Bronchial epithelial cell (primary cell): ENCODE data around the gene HDAC8. TPM values are rescaled to one million over a fixed set of nuclear protein-coding genes. Genes with fewer than 3 reads are reported as not detected.

Experiments
- DNase-seq: peaks from one replicate; pipeline ENCODE4 v3.0.0-alpha.2; 2010; ENCODE audit warnings: low read depth
- FAIRE-seq: peaks from 2 replicates; lab custom pipeline; 2011; peaks lifted over from hg19 to GRCh38; lab: Jason Lieb, UNC
- H3K27me3 ChIP-seq: 2 replicates; pipeline ENCODE4 v1.5.1; 2011; ENCODE audit warnings: low read length; ENCODE audit not compliant: control insufficient read depth, insufficient read depth
- H3K36me3 ChIP-seq: 2 replicates; pipeline ENCODE4 v1.5.1; 2011; ENCODE audit warnings: low read length; ENCODE audit not compliant: control insufficient read depth, insufficient read depth
- H3K4me3 ChIP-seq: 2 replicates; pipeline ENCODE4 v1.5.1; 2011; ENCODE audit warnings: mild to moderate bottlenecking, low read depth, low read length, control low read depth
- total RNA-seq: library from RNA; depleted of rRNA; stranded (reverse); fragments of >200 nt; gene quantifications from 2 replicates; pipeline ENCODE4 v1.2.1, GENCODE V29; 2014
- TF ChIP-seq, protein P1 (sequence below): IDR thresholded peaks from 2 replicates; pipeline ENCODE4 v1.5.1; 2011; ENCODE audit warnings: mild to moderate bottlenecking, moderate library complexity, low read length, control low read depth, inconsistent platforms; ENCODE audit not compliant: insufficient read depth, severe bottlenecking

HDAC8 gene
- total RNA-seq, 1 donor from 2014 or later, result 17.6 TPM

DNA sequence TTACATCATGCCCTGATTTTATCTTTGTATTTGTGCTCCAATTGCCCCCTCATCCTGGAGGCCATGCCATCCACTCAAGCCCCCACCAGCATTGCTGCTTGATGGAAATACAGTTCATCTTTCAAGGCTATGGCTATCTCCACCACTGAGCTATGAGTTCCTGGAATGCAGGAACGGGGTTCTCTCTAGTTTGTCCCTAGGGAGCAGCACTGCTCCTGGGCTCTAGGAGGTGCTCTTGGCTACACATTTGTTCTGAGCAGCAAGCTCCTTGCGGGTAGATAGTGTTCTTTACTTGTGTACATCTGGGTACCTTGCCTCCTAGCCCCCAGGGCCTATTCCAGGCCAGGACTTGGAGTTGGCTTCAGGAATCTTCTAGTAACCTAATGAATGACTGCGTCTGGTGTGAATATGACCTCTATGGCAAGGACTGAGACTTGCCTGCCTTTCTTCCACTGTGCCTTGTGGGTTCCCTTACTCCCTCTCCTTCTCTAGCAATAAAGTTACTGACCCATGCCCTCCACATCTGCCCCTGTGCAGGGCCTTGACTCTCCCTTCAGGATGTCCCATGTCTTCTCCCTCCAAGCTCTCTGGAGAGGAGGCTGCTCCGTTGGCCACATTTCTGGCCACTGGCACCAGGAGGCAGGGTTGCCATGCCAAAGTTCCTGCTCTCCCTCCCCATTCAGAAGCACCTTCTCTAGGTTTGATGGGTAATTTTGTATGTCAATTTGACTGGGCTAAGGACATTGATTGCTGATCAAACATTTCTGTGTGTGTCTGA, 274.5 kb downstream of the HDAC8 start:
- TF ChIP-seq, protein P1, sequence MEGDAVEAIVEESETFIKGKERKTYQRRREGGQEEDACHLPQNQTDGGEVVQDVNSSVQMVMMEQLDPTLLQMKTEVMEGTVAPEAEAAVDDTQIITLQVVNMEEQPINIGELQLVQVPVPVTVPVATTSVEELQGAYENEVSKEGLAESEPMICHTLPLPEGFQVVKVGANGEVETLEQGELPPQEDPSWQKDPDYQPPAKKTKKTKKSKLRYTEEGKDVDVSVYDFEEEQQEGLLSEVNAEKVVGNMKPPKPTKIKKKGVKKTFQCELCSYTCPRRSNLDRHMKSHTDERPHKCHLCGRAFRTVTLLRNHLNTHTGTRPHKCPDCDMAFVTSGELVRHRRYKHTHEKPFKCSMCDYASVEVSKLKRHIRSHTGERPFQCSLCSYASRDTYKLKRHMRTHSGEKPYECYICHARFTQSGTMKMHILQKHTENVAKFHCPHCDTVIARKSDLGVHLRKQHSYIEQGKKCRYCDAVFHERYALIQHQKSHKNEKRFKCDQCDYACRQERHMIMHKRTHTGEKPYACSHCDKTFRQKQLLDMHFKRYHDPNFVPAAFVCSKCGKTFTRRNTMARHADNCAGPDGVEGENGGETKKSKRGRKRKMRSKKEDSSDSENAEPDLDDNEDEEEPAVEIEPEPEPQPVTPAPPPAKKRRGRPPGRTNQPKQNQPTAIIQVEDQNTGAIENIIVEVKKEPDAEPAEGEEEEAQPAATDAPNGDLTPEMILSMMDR, result peak; percentile 35
- FAIRE-seq (peak; percentile 92), DNase-seq (peak; percentile 34)
- no peaks in the 10 kb centered on the region for H3K36me3 ChIP-seq
- no peak overlapping the region for H3K4me3 ChIP-seq
- H3K27me3 ChIP-seq, result no peaks in the 10 kb centered on the region

DNA sequence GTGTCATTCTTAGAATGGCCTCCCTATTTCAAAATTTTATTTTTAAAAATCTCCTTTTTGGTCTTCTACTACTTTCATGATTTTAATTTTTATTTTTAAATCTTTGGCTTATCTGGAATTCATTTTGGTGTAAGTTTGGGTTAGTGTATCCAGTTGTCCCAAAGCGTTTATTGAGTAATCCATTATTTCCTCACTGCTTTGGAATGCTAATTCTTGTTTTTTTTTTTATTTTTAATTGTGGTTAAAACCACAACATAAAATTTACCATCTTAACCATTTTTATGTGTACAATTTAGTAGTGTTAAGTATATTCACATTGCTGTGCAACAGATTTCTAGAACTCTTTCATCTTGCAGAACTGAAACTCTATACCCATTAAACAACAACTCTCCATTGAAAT, 275.7 kb downstream of the HDAC8 start:
- FAIRE-seq (no peak), DNase-seq (no peak)
- no peak overlapping the region for H3K4me3 ChIP-seq
- no peaks in the 10 kb centered on the region for H3K27me3 ChIP-seq
- H3K36me3 ChIP-seq, result no peaks in the 10 kb centered on the region
- TF ChIP-seq, protein P1, result no peak

DNA sequence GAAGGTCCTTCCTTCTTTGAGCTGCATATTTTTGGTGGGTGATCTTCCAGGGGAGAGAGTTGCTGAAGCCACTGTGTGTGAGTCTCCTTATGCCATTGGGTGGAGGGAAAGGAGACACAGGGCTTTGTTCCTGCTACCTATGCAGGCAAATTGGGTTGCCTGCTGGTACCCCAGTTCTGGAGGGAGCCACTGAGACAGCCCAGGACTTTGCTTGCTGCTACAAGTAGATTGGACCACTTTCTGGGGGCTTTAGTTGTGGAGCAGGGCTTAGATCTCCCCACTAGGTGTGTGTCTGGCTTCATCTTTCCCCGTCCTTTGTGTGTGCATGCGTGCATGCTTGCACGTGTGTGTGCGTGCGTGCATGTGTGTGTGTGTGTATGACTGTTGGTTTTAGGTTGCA, 276.9 kb downstream of the HDAC8 start:
- Histone ChIP-seq H3K4me3 (no peak overlapping the region), H3K27me3 (no peaks in the 10 kb centered on the region), H3K36me3 (no peaks in the 10 kb centered on the region)
- FAIRE-seq (no peak), DNase-seq (no peak)
- TF ChIP-seq, protein P1, result no peak

DNA sequence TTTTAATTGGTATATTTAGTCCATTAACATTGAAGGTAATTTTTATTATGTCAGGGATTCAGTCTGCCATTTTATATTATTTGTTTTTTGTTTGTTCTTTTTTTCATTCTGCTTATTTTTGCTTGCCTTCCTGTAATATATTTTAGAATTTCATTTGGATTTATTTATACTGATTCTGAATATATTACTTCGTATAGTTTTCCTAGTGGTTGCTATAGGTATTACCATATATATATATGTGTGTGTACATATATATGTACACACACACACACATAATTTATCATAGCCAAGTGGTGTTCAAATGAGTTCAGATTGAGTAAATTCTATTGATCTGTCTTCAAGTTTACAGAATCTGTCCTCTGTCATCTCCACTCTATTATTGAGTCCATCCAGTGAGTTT, 278.1 kb downstream of the HDAC8 start:
- DNase-seq, result no peak
- TF ChIP-seq, protein P1, result no peak
- H3K36me3 ChIP-seq, result no peaks in the 10 kb centered on the region
- no peak for FAIRE-seq
- H3K27me3 ChIP-seq, result no peaks in the 10 kb centered on the region
- H3K4me3 ChIP-seq, result no peak overlapping the region

DNA sequence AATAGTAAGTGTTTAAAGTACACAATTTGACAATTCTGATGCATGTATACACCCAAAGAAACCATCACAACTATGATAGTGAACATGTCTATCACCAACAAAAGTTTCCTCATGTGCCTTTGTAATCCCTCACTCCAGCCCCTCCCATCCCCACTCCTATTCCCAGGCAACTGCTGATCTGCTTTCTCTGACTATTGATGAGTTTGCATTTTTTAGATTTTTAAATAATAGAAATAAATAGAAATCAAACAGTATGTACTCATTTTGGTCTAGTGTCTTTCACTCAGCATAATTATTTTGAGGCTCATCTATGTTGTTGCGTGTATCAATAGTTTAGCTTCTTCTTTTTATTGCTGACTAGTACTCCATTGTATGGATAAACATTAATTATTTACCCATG, 290.3 kb downstream of the HDAC8 start:
- DNase-seq, result no peak
- Histone ChIP-seq H3K4me3 (no peak overlapping the region), H3K36me3 (no peaks in the 10 kb centered on the region), H3K27me3 (no peaks in the 10 kb centered on the region)
- TF ChIP-seq, protein P1, result no peak
- FAIRE-seq, result no peak
